Chondrocyte (in vitro differentiated cells): ENCODE results near the gene AGRN. TPM values are rescaled to one million over a fixed set of nuclear protein-coding genes. Genes with fewer than 3 reads are reported as not detected.

Experiments
- DNase-seq: peaks from one replicate; pipeline ENCODE4 v3.0.0; 2021; ENCODE audit warnings: mixed read lengths, low spot score
- H3K27ac Mint-ChIP-seq: one replicate; pipeline ENCODE4 v1.8.0; 2021; ENCODE audit warnings: mild to moderate bottlenecking, moderate library complexity, mixed read lengths; ENCODE audit not compliant: unreplicated experiment
- H3K27me3 Mint-ChIP-seq: 2 replicates; pipeline ENCODE4 v1.8.0; 2021; ENCODE audit warnings: low read depth, mixed read lengths
- H3K36me3 Mint-ChIP-seq: 2 replicates; pipeline ENCODE4 v1.8.0; 2021; ENCODE audit warnings: low read depth, mixed read lengths
- H3K4me1 Mint-ChIP-seq: 2 replicates; pipeline ENCODE4 v1.8.0; 2021; ENCODE audit warnings: low read depth, mild to moderate bottlenecking, mixed read lengths
- H3K4me3 Mint-ChIP-seq: one replicate; pipeline ENCODE4 v1.8.0; 2021; ENCODE audit warnings: mild to moderate bottlenecking, moderate library complexity, mixed read lengths; ENCODE audit not compliant: unreplicated experiment
- H3K9me3 Mint-ChIP-seq: 2 replicates; pipeline ENCODE4 v1.8.0; 2021; ENCODE audit warnings: low read depth, mixed read lengths
- CTCF ChIP-seq: fragments of 200-600 bp; sonication (generic); IDR thresholded peaks from 2 replicates; pipeline ENCODE4 v1.5.0; 2021; ENCODE audit warnings: antibody characterized with exemption, mild to moderate bottlenecking, moderate library complexity
- total RNA-seq: library from RNA; stranded (reverse); gene quantifications from 3 replicates; pipeline ENCODE4 v1.2.1, GENCODE V29; 2021

The AGRN gene
- total RNA-seq, 1 donor from 2014 or later: 221 TPM

GRCh38 chr1:1046243-1046642, 26.3 kb downstream of the AGRN start:
- Mint-ChIP-seq H3K4me3 (no peak overlapping the region), H3K4me1 (no peaks in the 10 kb centered on the region), H3K27ac (no peak overlapping the region), H3K36me3 (peaks cover 15% of the 10 kb centered on the region), H3K27me3 (no peaks in the 10 kb centered on the region), H3K9me3 (no peaks in the 10 kb centered on the region)
- TF ChIP-seq CTCF: no peak
- no peak for DNase-seq

- no peak for DNase-seq
- Mint-ChIP-seq H3K9me3 (no peaks in the 10 kb centered on the region), H3K27me3 (no peaks in the 10 kb centered on the region), H3K4me1 (no peaks in the 10 kb centered on the region), H3K4me3 (no peak overlapping the region), H3K27ac (no peak overlapping the region), H3K36me3 (peaks cover 15% of the 10 kb centered on the region)
- no peak for TF ChIP-seq CTCF
Measured at GRCh38 chr1:1046767-1047166, 26.8 kb downstream of the AGRN start.

- Mint-ChIP-seq H3K4me1 (no peaks in the 10 kb centered on the region), H3K4me3 (no peak overlapping the region), H3K27me3 (no peaks in the 10 kb centered on the region), H3K36me3 (peaks cover 19% of the 10 kb centered on the region), H3K9me3 (no peaks in the 10 kb centered on the region), H3K27ac (no peak overlapping the region)
- DNase-seq: no peak
- TF ChIP-seq CTCF: no peak
Measured at GRCh38 chr1:1047407-1047806, 27.5 kb downstream of the AGRN start.

GRCh38 chr1:1047963-1048362, 28.0 kb downstream of the AGRN start:
- H3K27me3 Mint-ChIP-seq: no peaks in the 10 kb centered on the region
- no peaks in the 10 kb centered on the region for H3K9me3 Mint-ChIP-seq
- H3K4me1 Mint-ChIP-seq: no peaks in the 10 kb centered on the region
- H3K4me3 Mint-ChIP-seq: no peak overlapping the region
- TF ChIP-seq CTCF: no peak
- no peak for DNase-seq
- no peak overlapping the region for H3K27ac Mint-ChIP-seq
- H3K36me3 Mint-ChIP-seq: peaks cover 23% of the 10 kb centered on the region

- H3K4me3 Mint-ChIP-seq: no peak overlapping the region
- no peak for TF ChIP-seq CTCF
- no peak overlapping the region for H3K27ac Mint-ChIP-seq
- DNase-seq: no peak
- no peaks in the 10 kb centered on the region for H3K4me1 Mint-ChIP-seq
- peaks cover 22% of the 10 kb centered on the region for H3K36me3 Mint-ChIP-seq
- H3K27me3 Mint-ChIP-seq: no peaks in the 10 kb centered on the region
- no peaks in the 10 kb centered on the region for H3K9me3 Mint-ChIP-seq
Measured at GRCh38 chr1:1048765-1049164, 28.8 kb downstream of the AGRN start.
